H4 (cell line): ENCODE measurements around the gene TMEM69. TPM values are rescaled to one million over a fixed set of nuclear protein-coding genes. Genes with fewer than 3 reads are reported as not detected.
"Not testable (repeated sequence)": the region's sequence is repeated elsewhere in the genome, so short reads cannot be mapped to it uniquely, and the experiment has no call there.

ENCODE experiments used
- DNase-seq: peaks from one replicate; pipeline ENCODE4 v3.0.0-alpha.2; 2015; ENCODE audit warnings: low spot score
- total RNA-seq: library from RNA; depleted of rRNA; stranded (reverse); fragments of >200 nt; shearing (Covaris generic); gene quantifications from 2 replicates; pipeline ENCODE4 v1.2.3, GENCODE V29; 2014

The TMEM69 gene
- total RNA-seq, 1 experiment from 2014 or later, result 42.3 TPM

DNA sequence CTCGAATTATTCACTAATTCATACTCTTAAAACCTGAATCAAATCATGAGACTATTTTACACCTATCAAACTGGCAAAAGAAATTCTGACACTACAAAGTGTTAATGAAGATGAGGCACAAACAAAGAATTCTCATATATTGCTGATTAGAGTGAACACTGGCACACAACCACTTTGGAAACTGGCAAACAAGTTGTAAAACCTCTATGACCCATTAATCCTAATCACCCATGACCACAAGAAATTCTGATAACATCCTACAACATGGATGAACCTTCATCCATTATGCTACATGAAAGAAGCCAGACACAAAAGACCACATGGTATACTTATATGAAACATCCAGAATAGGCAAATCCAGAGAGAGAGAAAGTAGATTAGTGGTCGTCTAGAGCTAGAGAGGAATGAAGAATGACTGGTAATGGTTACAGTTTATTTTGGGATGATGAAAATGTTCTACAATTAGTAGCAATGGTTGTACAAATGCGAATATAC is 10.2 kb upstream of the TMEM69 start:
- no peak for DNase-seq

DNA sequence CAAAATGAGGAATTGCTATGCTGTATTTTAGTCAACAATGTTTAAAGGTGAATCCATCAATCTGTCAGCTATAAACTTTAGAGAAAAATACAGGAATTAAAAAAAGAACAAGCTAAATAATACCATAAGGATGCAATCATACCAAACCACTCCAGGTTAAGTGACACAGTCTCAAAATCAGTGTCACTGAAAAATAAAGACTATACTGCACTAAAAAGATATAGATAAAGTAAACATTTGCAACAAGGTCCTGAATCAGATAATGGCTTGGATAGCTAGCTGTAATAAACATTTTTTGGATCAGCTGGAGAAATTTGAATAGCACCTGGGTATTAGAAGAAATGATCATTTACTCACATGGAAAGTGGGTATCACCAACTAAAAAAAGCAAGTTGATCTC is 9.5 kb upstream of the TMEM69 start:
- DNase-seq, result no peak

DNA sequence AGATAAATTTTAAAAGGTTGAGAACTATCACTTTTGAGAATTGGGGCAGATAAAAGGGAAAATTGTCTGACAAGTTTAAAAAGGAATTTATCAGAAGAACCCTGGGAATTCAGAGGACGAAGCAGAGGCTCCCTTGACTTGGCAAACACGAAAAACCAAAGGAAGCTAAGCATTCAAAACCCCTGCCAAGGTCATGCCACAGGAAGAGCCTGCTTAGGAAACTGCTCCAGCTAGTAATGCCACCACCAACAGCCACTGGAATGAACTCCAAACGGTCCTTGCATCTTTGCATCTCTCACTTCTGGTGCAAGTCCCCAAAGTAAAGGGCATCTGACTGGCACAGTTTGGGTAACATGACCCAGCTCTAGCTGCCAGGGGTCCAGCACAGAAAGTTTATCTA is 8.9 kb upstream of the TMEM69 start:
- peak; percentile 23 for DNase-seq

DNA sequence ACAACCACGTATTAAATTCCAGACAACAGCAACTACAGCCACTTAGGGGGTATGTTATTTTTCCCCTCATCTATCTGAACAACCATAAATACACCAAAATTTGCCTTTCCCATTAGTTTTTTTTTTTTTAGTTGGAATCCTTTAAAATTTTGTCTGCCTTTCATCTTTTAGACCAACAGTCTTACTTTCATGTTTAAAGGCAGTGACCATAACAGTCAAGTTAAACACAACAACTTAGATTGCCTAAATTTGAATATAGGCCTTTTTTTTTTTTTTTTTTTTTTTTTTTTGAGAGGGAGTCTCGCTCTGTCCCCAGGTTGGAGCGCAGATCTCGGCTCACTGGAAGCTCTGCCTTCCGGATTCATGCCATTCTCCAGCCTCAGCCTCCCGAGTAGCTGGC is 5.0 kb upstream of the TMEM69 start:
- DNase-seq, result no peak

DNA sequence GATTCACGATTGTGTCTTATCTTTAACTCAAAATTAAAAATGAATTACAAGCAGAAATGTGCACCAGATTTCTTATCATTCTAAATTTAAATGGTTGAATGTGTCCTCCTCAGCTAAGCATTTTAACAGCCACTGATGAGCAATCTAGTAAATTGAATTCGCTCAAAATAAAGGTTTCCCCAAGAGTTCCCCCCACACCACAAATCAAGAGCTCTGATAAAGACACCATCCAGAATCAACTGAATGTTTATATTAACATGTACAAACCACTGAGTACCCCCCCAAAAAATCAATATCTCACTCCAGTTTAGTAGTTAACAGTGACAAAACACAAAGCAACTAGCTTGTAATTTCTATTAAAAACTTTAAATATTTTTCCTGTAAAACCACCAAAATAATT is 3.6 kb upstream of the TMEM69 start:
- DNase-seq, result no peak

DNA sequence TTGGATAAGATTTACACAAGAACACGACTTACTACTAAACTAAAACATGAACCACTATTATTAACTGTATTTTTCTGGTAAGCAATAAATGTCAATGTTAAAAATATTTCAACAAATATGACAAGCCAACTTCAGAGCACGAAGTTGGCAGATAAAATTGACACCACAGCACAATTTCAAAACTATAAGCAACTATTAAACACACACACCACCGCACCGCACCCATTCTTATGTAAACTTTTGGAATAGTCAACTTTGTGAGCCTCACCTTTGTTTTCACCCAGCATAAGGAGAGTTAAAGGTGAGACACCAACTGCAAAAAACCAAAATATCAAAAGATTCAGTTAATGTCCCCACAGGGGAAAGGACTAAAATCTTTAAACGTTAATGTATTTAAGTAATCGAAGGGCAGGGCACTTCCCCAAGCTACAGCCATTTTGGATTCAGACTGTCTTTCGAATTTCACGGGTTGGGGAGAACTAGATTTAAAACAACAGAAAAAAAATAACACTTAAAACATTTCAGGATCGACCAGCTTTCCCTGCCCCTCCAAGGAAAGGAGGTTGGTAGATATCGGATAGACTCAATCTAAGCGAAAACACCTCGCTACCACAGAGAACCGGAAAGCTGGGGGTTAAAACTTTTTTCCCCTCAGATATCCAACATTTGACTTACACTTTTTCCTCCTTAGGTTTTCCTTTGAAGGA is 2.5 kb upstream of the TMEM69 start:
- DNase-seq, result no peak

DNA sequence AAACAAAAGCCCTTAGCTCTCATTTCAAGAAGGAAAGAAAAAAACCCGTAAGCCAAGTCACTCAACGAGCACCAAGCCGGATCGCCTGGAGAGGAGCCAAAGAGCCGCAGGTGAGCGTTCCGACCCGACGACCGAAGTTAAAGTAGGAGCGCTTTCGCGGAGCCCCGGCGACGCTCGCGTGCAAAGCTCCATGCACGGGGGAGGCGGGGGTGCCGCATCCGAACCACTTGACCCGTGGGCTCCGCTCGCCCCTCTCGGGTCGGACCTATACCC is 2.0 kb upstream of the TMEM69 start:
- DNase-seq, result peak; percentile 25

DNA sequence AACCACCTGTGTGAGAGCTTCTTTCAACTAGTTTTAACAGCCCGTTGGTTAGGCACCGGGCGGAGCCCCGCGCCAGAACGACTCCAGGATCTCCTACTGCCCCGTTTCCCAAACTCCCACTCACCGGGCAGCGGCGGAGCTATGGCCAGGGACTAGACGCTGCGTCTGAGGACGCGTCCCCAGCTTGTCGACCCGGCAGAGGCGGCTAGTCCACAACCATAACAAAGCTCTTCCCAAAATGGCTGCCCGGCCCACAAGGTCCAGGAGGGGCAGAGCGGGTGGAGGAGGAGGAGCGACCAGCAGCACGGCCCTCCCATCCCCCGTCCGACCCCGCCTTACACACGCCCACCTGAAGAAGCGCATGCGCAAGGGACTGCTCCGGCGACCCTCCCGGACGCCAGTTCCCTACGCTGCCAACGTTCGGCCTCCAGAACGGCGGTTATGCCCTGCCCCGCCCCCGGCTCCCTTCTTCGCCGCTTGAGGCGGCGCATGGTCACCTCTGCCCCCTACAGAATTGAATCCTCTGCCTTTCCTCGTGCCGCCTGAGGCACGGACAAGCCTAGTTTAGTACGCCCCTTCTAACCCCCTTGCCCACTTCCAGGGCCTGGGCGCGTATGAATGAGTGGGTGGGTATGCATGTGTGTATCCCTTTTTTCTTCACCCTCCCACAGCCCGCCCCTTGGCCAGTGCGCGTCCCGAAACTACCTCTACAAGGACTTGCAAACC is 1.5 kb upstream of the TMEM69 start, which contains the start of gene GPBP1L1:
TSS of gene GPBP1L1 (minus strand) at position 246 of the 726 bp plus-strand sequence. CDS start 27,446 bp downstream, outside the sequence.
- peak; percentile 97 for DNase-seq

DNA sequence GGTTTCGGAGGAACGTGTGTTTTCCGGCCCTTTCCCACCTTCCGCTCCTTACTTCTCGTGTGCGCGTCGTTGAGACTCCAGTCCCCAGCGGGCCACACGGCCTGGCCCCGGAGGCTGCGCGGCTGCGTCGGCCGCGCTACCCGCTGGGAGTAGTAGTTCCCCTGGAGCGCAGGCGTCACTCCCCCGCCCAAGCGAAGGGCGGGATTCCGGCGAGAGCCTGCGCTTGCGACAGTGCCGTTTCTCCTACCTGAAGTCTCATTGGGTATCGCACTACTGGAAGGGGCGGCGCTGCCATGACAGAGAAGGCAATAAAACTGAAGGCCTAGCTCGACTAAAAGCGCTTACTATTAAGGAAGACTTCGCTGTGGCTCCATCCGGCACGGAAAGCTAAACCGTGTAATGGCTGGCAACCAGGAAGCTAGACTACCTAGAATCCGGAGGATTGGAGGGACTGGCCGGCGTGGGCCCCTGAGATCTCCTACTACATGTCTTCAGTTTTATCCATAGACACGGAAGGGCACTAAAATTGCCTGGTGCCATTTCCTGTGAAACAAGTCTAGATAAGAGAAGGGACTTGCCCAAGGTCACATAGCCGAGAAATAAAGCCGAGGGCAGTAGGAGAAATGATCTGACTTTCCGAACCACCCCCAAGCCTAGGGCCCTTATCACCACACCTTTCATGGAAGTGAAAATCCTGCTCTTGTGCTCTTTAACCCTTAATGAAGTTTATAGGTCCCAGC is 797 bp upstream of the TMEM69 start:
- DNase-seq, result peak; percentile 99

DNA sequence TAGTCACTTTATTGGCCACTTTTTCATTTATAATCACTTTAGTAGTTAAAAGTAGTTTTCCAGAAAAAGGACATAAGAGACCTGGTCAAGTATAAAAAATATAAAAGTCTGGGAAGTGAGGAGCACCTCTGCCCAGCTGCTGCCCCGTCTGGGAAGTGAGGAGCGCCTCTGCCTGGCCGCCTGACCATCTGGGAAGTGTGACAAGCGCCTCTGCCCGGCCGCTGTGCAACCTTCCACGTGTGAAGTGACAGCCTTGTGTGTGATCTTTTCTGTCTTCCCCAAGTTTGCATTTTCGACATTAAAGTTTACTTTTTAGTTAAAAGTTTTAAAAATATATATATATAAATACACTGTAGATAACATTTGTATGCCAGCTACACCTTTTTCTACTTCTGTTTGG is 5.8 kb downstream of the TMEM69 start:
- DNase-seq, result not testable (repeated sequence)

DNA sequence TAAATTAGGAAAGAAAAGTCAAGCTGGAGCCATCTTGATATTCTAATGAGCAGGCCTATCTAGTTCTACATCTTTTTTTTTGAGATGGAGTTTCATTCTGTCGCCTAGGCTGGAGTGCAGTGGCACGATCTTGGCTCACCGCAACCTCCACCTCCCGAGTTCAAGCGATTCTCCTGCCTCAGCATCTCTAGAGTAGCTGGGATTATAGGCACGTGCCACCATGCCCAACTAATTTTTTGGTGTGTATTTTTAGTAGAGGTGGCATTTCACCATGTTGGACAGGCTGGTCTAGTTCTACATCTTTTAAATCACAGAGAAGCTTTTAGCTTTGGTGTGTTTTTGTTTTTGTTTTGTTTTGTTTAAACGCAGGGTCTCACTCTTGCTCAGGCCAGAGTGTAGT is 6.8 kb downstream of the TMEM69 start:
- DNase-seq, result no peak

DNA sequence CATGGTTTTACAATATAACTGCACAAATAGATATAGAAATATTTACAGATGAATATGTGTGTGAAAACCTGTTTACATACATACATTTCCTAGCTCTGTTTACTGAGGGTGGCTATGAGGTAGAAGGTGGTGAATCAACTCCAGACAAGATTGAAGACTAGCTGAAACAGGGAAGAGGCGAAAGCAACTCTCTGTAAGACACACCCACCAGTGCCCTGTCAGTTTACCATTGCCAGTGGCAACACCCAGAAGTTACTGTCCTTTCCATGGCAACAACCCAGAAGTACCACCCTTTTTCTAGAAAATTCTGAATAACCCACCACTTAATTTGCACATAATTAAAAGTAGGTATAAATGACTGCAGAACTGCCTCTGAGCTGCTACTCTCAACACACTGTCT is 16.7 kb downstream of the TMEM69 start:
- DNase-seq, result no peak

DNA sequence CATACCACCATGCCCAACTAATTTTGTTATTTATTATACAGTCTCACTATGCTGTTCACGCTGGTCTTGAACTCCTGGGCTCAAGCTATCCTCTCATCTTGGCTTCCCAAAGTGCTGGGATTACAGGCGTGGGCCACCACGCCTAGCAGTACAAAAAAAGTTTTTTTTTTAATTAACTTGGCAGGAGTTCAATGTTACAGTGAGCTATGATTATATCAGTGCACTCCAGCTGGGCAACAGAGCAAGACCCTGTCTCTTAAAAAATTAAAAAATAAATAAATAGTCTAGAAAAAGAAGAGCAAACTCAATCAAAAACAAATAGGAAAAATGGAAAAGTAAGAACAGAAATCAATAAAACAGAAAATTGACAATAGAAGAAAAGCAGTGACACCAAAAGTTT is 25.7 kb downstream of the TMEM69 start:
- DNase-seq, result no peak

DNA sequence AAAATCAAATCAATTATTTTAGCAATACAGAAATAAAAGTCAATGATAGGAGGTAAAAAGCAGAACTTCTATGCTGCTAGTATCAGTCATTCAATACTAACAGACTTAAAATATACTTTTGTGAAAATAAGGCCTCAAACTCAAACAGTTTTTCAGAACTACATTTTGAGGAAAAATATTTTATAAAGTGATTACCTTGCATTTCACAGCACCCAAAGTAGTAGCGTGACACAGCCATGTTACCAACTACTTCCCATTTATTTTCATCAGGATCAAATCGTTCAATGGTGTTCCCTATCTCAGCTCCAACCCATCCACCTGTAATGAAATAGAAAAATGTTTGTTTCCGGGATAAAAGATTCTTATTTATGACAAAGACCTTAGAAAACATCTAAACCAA is 28.7 kb downstream of the TMEM69 start:
- no peak for DNase-seq

DNA sequence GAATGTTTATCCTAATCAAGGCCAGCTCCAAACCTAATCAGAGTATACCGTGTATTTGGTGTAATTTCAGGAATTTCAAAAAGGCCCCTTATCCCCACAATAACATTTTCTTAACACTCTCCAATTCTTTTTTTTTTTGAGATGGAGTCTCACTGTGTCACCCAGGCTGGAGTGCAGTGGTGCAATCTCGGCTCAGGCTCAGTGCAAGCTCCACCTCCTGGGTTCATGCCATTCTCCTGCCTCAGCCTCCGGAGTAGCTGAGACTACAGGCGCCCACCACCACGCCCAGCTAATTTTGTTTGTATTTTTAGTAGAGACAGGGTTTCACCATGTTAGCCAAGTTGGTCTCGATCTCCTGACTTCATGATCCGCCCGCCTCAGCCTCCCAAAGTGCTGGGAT is 29.4 kb downstream of the TMEM69 start:
- not testable (repeated sequence) for DNase-seq

DNA sequence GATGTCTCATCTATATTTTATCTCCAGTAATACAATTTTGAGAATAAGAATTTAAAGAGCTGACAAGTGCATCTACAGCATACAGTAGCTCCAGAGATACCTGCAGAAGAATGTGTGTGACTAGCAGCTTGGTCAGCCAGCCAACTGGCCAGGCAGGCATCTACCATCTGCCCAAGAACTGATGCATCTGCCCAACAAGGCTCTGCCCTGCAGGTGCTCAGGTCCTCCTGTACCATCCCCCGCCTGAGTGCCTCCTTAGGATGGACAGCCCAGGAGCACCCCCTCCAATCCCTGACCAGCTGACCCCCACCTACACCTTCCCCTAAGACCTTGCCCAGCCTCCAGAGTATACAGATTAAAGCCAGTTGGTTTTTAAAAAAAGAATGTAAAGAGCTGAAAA is 30.3 kb downstream of the TMEM69 start:
- DNase-seq, result no peak

DNA sequence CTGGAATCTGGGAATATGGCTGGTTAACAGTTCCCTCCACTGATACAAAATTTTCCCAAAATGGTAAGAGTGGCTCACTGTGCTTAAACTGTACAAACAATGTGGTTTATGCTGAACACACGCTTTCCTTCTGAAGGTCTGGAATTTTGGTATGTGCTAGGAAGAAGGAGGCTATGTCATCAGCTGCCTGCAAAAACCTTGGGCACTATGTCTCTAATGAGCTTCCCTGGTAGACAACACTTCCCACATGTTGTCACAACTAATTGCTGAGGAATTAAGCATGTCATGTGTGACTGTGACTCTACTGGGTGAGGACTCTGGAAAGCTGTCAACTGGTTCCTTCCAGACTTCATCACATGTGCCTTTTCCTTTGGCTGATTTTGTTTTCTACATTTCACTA is 33.2 kb downstream of the TMEM69 start:
- peak; percentile 33 for DNase-seq

DNA sequence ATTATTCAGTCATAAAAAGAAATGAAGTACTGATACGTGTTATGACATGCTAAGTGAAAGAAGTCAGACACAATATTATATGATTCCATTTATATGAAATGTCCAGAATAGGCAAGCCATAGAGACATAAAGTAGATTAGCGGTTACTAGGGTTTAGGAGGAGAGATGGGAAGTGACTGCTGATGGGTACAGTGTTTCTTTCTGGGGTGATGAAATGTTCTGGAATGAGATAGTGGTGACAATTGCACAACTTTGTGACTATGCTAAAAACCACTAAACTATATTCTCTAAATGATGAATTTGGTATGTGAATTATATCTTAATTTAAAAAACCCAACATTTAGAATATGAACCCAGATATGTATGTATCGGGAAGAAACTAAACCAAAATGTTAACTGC is 34.8 kb downstream of the TMEM69 start:
- no peak for DNase-seq

DNA sequence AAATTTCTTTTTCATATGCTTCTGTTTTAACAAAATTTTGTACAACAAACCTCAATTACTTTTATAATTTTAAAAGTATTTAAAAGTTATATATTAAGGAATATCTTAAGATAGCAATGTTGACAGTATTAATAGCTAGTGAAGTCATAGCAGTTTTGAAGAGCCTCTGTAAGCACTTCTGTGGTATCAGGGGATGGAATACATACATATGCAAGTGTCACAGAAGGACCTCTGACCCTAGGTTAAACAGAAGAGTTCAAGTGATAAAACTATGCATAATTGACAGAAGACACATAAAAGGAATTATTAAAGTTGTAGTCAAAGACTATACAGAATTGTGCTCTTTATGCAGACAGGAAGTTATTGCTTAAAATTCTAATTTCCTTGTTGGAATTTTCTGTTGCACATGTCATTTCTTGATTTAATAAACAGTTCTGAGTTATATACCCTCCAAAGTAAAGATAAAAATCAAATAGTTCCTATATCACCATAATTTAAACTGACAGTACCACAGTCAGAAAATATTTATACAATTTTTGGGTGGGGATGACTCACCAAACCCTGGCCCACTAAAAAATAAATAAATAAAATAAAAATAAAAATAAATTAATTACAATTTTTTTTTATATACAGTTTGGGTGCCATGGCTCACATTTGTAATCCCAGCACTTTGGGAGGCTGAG is 35.4 kb downstream of the TMEM69 start:
- no peak for DNase-seq

DNA sequence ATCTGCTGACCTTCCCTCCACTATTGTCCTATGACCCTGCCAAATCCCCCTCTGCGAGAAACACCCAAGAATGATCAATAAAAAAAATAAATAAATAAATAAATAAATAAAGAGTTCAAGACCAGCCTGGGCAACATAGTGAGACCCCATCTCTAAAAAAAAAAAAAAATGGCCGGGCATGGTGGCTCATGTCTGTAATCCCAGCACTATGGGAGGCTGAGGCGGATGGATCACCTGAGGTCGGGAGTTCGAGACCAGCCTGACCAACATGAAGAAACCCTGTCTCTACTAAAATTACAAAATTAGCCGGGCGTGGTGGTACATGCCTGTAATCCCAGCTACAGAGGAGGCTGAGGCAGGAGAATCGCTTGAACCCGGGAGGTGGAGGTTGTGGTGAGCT is 38.0 kb downstream of the TMEM69 start:
- not testable (repeated sequence) for DNase-seq

DNA sequence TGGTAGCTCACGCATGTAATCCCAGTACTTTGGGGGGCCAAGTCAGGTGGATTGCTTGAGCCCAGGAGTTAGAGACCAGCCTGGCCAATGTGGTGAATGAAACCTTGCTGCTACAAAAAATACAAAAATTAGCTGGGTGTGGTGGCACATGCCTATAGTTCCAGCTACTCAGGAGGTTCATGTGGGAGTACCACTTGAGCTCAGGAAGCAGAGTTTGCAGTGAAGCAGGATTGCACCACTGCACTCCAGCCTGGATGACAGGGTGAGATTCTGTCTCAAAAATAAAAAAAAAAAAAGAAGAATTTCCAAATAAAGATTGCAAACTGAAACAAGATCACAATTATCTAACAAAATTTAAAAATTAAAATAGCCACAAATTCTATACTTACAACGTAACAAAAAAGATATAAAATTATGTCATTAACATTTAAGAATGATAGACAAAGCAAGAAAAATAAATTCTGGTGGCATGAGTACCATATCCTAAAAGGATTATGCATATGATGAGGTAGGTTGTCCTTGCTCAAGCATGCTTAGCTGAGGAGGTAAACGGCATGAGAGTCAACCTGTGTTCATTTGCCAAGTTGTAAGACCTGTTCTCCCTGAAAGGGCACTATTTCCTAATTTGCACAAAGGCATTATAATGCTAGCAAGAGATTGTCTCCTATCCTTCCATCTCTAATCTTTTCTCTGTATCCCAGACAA is 42.2 kb downstream of the TMEM69 start:
- no peak for DNase-seq
